MCF 10A (cell line): Measurements from ENCODE around the gene PGM5. TPM values are rescaled to one million over a fixed set of nuclear protein-coding genes. Genes with fewer than 3 reads are reported as not detected.

Experiments
- BruUV-seq: library from RNA; stranded (reverse); fragments of 400-500 nt; replicated peaks from 2 replicates; lab custom pipeline; 2021; lab: Mats Ljungman, UMichigan
- CTCF ChIA-PET: fragments of 300-600 bp; sonication (Branson Sonifier 250); formaldehyde crosslinking; extraction: SDS; loops from one replicate; lab custom pipeline; 2021; ENCODE audit warnings: antibody characterized with exemption, inconsistent platforms; lab: Yijun Ruan, JAX
- POLR2A ChIA-PET: fragments of 300-600, 350-650 bp; sonication (Branson Sonifier 250); formaldehyde crosslinking; extraction: SDS; loops from one replicate; lab custom pipeline; 2020; ENCODE audit warnings: antibody characterized with exemption, inconsistent platforms; lab: Yijun Ruan, JAX
- DNase-seq: peaks from one replicate; pipeline ENCODE4 v3.0.0-alpha.2; 2018; ENCODE audit not compliant: unreplicated experiment
- H3K27ac Mint-ChIP-seq: one replicate; pipeline ENCODE4 v1.8.0; 2022; ENCODE audit warnings: mild to moderate bottlenecking, low read depth, mixed read lengths; ENCODE audit not compliant: unreplicated experiment
- H3K27me3 Mint-ChIP-seq: one replicate; pipeline ENCODE4 v1.8.0; 2022; ENCODE audit warnings: mixed read lengths; ENCODE audit not compliant: insufficient read depth, unreplicated experiment
- H3K36me3 Mint-ChIP-seq: one replicate; pipeline ENCODE4 v1.8.0; 2022; ENCODE audit warnings: mild to moderate bottlenecking, moderate library complexity, mixed read lengths; ENCODE audit not compliant: insufficient read depth, unreplicated experiment
- H3K4me1 Mint-ChIP-seq: one replicate; pipeline ENCODE4 v1.8.0; 2022; ENCODE audit warnings: mixed read lengths; ENCODE audit not compliant: insufficient read depth, unreplicated experiment
- H3K4me3 Mint-ChIP-seq: one replicate; pipeline ENCODE4 v1.8.0; 2022; ENCODE audit warnings: mild to moderate bottlenecking, moderate library complexity, mixed read lengths; ENCODE audit not compliant: unreplicated experiment
- H3K9me3 Mint-ChIP-seq: one replicate; pipeline ENCODE4 v1.8.0; 2022; ENCODE audit warnings: mixed read lengths; ENCODE audit not compliant: unreplicated experiment
- CTCF ChIP-seq: fragments of 200-600 bp; IDR thresholded peaks from one replicate; pipeline ENCODE4 v1.8.0; 2022; ENCODE audit warnings: antibody characterized with exemption, mild to moderate bottlenecking; ENCODE audit not compliant: unreplicated experiment
- intact Hi-C: fragments of 100-400 bp; cut with micrococcal nuclease; formaldehyde crosslinking; loops from 2 replicates; pipeline ENCODE4 v1.14.1; 2022
- total RNA-seq: library from RNA; stranded (reverse); gene quantifications from 2 replicates; pipeline ENCODE4 v1.2.3, GENCODE V29; 2022

Gene PGM5
- total RNA-seq, 1 experiment from 2014 or later = not detected

DNA sequence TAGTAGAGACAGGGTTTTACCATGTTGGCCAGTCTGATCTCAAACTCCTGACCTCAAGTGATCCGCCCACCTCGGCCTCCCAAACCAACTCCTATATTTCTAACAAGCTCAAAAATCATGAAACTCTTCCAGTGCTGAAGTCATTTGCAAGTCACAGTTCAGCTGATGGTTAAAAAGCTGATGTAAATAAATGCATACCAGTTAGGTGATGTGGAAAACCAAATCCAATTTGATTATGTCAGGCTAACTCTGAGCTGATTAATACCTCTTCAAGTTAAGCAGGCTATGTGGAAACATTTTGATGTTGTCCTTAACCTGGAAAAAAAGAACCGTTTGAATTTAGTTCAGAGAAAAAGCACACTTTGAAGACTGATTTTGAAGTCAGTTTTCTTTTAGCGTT lies 133.2 kb downstream of the PGM5 start:
- Mint-ChIP-seq H3K4me1 (no peaks in the 10 kb centered on the region), H3K9me3 (no peaks in the 10 kb centered on the region), H3K27ac (no peak overlapping the region), H3K4me3 (no peak overlapping the region), H3K27me3 (peaks cover 42% of the 10 kb centered on the region), H3K36me3 (no peaks in the 10 kb centered on the region)
- intact Hi-C loops = no loop called here
- TF ChIP-seq CTCF = no peak
- ChIA-PET CTCF (interaction anchor here (0.9 to 1.1 kb wide), 3 partner anchors 15 to 40 kb away, joined by 3 read pairs; no protein-coding TSS in a partner anchor), POLR2A (interaction anchor here (0.7 kb wide), 1 partner anchor 22 kb away, joined by 3 read pairs; no protein-coding TSS in a partner anchor)
- DNase-seq = no peak
- BruUV-seq = no TSS peak

GRCh38 chr9:68492806-68493205 lies 136.4 kb downstream of the PGM5 start:
- CTCF ChIA-PET = interaction anchor here (0.7 to 1.1 kb wide), 3 partner anchors 12 to 561 kb away, joined by 3 to 4 read pairs (median 3); no protein-coding TSS in a partner anchor
- POLR2A ChIA-PET = no interaction called here
- no peak for TF ChIP-seq CTCF
- Mint-ChIP-seq H3K27ac (no peak overlapping the region), H3K27me3 (peaks cover 53% of the 10 kb centered on the region), H3K4me3 (no peak overlapping the region), H3K9me3 (no peaks in the 10 kb centered on the region), H3K4me1 (no peaks in the 10 kb centered on the region), H3K36me3 (no peaks in the 10 kb centered on the region)
- no TSS peak for BruUV-seq
- intact Hi-C loops = no loop called here
- DNase-seq = no peak

DNA sequence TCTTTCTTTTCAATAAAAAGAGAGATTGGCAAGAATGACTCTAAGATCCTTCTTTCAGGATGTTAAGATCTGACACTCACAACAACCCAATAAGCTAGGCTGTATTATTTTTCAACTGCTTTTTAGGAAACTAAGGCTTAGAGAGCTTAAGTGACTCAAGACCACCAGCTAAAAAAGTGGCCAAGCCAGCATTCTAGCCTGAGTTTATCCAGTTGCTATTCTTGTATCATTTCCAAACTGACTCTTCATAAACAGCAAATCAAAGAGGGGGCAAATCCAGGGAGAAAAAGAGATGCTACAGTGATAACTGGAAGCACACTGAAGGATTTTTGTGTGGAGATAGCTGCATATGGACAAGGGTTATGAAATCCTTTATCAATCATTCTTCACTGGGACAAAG lies 137.1 kb downstream of the PGM5 start:
- Mint-ChIP-seq H3K27me3 (peaks cover 53% of the 10 kb centered on the region), H3K27ac (no peak overlapping the region), H3K4me1 (no peaks in the 10 kb centered on the region), H3K36me3 (no peaks in the 10 kb centered on the region), H3K4me3 (no peak overlapping the region), H3K9me3 (no peaks in the 10 kb centered on the region)
- DNase-seq = no peak
- intact Hi-C loops = no loop called here
- CTCF ChIA-PET = interaction anchor here (0.6 to 1.9 kb wide), 5 partner anchors 11 to 560 kb away, joined by 3 to 7 read pairs (median 3); no protein-coding TSS in a partner anchor
- no peak for TF ChIP-seq CTCF
- POLR2A ChIA-PET = interaction anchor here (0.7 kb wide), 1 partner anchor 67 kb away, joined by 3 read pairs; no protein-coding TSS in a partner anchor
- BruUV-seq = no TSS peak

GRCh38 chr9:68493958-68494577 lies 137.7 kb downstream of the PGM5 start:
- Mint-ChIP-seq H3K4me3 (no peak overlapping the region), H3K9me3 (no peaks in the 10 kb centered on the region), H3K36me3 (no peaks in the 10 kb centered on the region), H3K27ac (no peak overlapping the region), H3K4me1 (no peaks in the 10 kb centered on the region), H3K27me3 (peaks cover 53% of the 10 kb centered on the region)
- DNase-seq = no peak
- no peak for TF ChIP-seq CTCF
- no TSS peak for BruUV-seq
- ChIA-PET CTCF (interaction anchor here (0.6 to 1.9 kb wide), 5 partner anchors 12 to 560 kb away, joined by 3 to 7 read pairs (median 3); no protein-coding TSS in a partner anchor), POLR2A (interaction anchor here (0.7 kb wide), 1 partner anchor 66 kb away, joined by 3 read pairs; no protein-coding TSS in a partner anchor)
- intact Hi-C loops = no loop called here
